Measurements from ENCODE around the gene GPRIN1. TPM values are rescaled to one million over a fixed set of nuclear protein-coding genes. Genes with fewer than 3 reads are reported as not detected.

GPRIN1 gene
- total RNA-seq, 6 experiments from 2014 or later, result 0.05 to 0.99 (median 0.30) TPM

- Histone ChIP-seq H3K36me3 (no peaks in the 10 kb centered on the region), H3K27ac (no peak overlapping the region), H3K9me3 (no peaks in the 10 kb centered on the region), H3K4me1 (peaks cover 0 to 10% (median 3%) of the 10 kb centered on the region in 4 donors), H3K4me3 (no peak overlapping the region), H3K27me3 (no peaks in the 10 kb centered on the region)
- intact Hi-C loops (cut with DNase I), result loop anchor here in 1 of 2 donors (10.0 kb wide), 2 partner anchors 237 to 303 kb away; partner anchors contain the start of gene CLTB
- DNase-seq, result no peak
- WGBS (ENCODE audit: insufficient coverage, low coverage, low lambda C conversion rate, missing lambda C conversion rate), result no CpG with 5 or more reads among the region's 17 CpGs
- ATAC-seq, result no peak
- TF ChIP-seq, protein P1, sequence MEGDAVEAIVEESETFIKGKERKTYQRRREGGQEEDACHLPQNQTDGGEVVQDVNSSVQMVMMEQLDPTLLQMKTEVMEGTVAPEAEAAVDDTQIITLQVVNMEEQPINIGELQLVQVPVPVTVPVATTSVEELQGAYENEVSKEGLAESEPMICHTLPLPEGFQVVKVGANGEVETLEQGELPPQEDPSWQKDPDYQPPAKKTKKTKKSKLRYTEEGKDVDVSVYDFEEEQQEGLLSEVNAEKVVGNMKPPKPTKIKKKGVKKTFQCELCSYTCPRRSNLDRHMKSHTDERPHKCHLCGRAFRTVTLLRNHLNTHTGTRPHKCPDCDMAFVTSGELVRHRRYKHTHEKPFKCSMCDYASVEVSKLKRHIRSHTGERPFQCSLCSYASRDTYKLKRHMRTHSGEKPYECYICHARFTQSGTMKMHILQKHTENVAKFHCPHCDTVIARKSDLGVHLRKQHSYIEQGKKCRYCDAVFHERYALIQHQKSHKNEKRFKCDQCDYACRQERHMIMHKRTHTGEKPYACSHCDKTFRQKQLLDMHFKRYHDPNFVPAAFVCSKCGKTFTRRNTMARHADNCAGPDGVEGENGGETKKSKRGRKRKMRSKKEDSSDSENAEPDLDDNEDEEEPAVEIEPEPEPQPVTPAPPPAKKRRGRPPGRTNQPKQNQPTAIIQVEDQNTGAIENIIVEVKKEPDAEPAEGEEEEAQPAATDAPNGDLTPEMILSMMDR (IDR thresholded peaks at IDR 0.05), result no peak
- no peak for TF ChIP-seq POLR2A (IDR thresholded peaks at IDR 0.05)
Measured at GRCh38 chr5:176651472-176651980, 41.6 kb upstream of the GPRIN1 start.

DNA sequence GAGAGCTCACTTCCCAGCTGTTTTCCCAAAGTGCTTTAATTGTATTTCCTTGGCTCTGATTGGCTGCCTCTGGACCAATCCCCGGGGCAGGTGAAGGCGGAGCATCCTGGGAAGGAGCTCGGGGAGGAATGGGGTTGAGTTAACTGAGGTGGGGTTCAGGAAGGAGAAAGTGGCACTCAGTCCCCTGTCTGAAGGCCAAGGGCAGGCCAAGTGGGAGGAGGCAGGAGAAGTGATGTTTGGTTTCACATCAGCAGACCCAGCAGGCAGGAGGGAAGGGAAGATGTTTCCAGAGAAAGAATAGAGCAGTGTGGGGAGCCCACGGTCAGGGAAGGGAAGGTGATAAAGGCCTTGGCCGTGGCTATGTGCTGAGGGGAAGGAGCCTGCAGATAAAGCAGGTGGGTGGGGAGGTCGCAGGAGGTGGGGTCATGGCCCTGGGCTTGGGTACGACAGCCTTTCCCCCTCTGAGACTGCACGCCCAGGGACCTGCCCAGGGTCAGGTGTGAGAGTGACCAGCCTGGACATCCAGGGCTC, 40.5 kb upstream of the GPRIN1 start:
- no peak for ATAC-seq
- Histone ChIP-seq H3K9me3 (no peaks in the 10 kb centered on the region), H3K4me1 (peaks cover 0 to 10% (median 3%) of the 10 kb centered on the region in 4 donors), H3K27me3 (no peaks in the 10 kb centered on the region), H3K36me3 (no peaks in the 10 kb centered on the region), H3K4me3 (no peak overlapping the region), H3K27ac (no peak overlapping the region)
- 67% methylated on average over 4 of the region's 8 CpGs for WGBS (ENCODE audit: insufficient coverage, low coverage, low lambda C conversion rate, missing lambda C conversion rate)
- intact Hi-C loops (cut with DNase I), result loop anchor here in 1 of 2 donors (10.0 kb wide), 2 partner anchors 236 to 304 kb away; partner anchors contain the start of gene CLTB
- no peak for TF ChIP-seq POLR2A (IDR thresholded peaks at IDR 0.05)
- TF ChIP-seq, protein P1 (IDR thresholded peaks at IDR 0.05), result no peak
- DNase-seq, result no peak

DNA sequence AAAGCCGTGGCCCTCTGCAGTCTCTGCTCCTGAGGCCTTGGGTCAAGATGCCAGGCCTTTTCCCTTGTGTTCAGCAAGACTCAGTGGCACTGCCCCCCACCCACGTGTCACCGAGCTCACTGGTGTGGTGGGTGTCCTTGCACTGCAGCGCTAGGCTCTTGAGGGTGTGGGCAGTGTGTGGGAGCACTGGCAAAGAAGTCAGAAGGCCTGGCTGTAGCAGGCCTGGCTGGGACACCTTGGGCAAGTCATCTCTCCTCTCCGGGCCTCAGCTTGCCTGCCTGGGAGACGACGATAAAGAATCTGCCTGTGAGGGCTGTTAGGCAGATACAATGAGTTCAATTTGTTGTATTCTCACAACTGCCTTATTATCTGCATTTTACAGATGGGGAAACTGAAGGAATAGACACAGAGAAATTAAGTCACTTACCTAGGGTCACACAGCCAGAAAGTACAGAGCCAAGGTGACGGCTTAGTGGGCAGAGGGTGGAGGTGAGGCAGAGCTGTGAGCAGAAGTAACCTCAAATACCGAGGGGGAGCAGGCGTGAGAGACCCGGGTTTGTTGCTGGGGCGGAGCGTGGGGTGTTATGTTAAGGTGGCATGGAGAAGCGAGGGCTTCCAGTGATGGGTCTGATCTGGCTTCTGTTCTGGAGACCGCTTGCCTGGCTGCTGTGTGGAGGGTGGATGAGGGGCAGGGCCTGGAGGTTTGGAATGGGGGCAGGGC, 38.7 kb upstream of the GPRIN1 start:
- intact Hi-C loops (cut with DNase I), result no loop called here

GRCh38 chr5:176647843-176648473, 38.0 kb upstream of the GPRIN1 start:
- intact Hi-C loops (cut with DNase I), result no loop called here
- H3K4me3 ChIP-seq, result peak overlapping the region; percentile 72 to 89 (median 74)
- WGBS (ENCODE audit: insufficient coverage, low coverage, low lambda C conversion rate, missing lambda C conversion rate), result 2% methylated on average over 8 of the region's 20 CpGs
- ATAC-seq (no peak), DNase-seq (peak; percentile 68 to 74 (median 72))
- H3K36me3 ChIP-seq, result no peaks in the 10 kb centered on the region
- no peak for TF ChIP-seq POLR2A (IDR thresholded peaks at IDR 0.05)
- TF ChIP-seq, protein P1 (IDR thresholded peaks at IDR 0.05), result no peak
- no peaks in the 10 kb centered on the region for H3K27me3 ChIP-seq
- H3K27ac ChIP-seq, result no peak overlapping the region
- no peaks in the 10 kb centered on the region for H3K9me3 ChIP-seq
- peaks cover 0 to 10% (median 3%) of the 10 kb centered on the region in 4 donors for H3K4me1 ChIP-seq

More for the DNA sequence above, 38.7 kb upstream of the GPRIN1 start:
- TF ChIP-seq, protein P1 (IDR thresholded peaks at IDR 0.05), result no peak
- no peak for TF ChIP-seq POLR2A (IDR thresholded peaks at IDR 0.05)
- Histone ChIP-seq H3K4me1 (peaks cover 0 to 10% (median 3%) of the 10 kb centered on the region in 4 donors), H3K27me3 (no peaks in the 10 kb centered on the region), H3K27ac (no peak overlapping the region), H3K36me3 (no peaks in the 10 kb centered on the region), H3K4me3 (peak overlapping the region in 1 of 3 donors; percentile 89), H3K9me3 (no peaks in the 10 kb centered on the region)
- 72% methylated on average over 11 of the region's 15 CpGs for WGBS (ENCODE audit: insufficient coverage, low coverage, low lambda C conversion rate, missing lambda C conversion rate)
- ATAC-seq (no peak), DNase-seq (no peak)

All from right lobe of liver (tissue), 6 donors.